OCI-LY1 (cell line): Measurements from ENCODE around the gene MAN1C1.

ENCODE experiments used
- H2AFZ ChIP-seq: fragments of 200-600 bp; sonication (generic), shearing (Covaris generic); 2 replicates; pipeline ENCODE4 v1.6.0; 2014; ENCODE audit warnings: antibody characterized with exemption, mild to moderate bottlenecking, low read length
- H3F3A ChIP-seq: fragments of 200-600 bp; sonication (generic), shearing (Covaris generic); 2 replicates; pipeline ENCODE4 v1.6.0; 2014; ENCODE audit warnings: mild to moderate bottlenecking, antibody characterized with exemption, low read length, moderate library complexity; ENCODE audit not compliant: insufficient read depth
- H3K27ac ChIP-seq: fragments of 200-600 bp; sonication (generic); 2 replicates; pipeline ENCODE4 v1.5.1; 2014; ENCODE audit warnings: low read length, mixed run types, mild to moderate bottlenecking, low read depth; ENCODE audit not compliant: poor library complexity, severe bottlenecking
- H3K27me3 ChIP-seq: fragments of 200-600 bp; sonication (generic); 2 replicates; pipeline ENCODE4 v1.6.0; 2014; ENCODE audit warnings: antibody characterized with exemption, mild to moderate bottlenecking, low read length, moderate library complexity; ENCODE audit not compliant: insufficient read depth
- H3K36me3 ChIP-seq: fragments of 200-600 bp; sonication (generic); 2 replicates; pipeline ENCODE4 v1.6.1; 2014; ENCODE audit warnings: mild to moderate bottlenecking, antibody characterized with exemption, low read length, moderate library complexity, mixed read lengths; ENCODE audit not compliant: insufficient read depth
- H3K4me1 ChIP-seq: fragments of 200-600 bp; sonication (generic); 2 replicates; pipeline ENCODE4 v1.5.1; 2014; ENCODE audit warnings: mild to moderate bottlenecking, low read length, moderate library complexity; ENCODE audit not compliant: insufficient read depth, severe bottlenecking
- H3K4me2 ChIP-seq: fragments of 200-600 bp; sonication (generic), shearing (Covaris generic); 2 replicates; pipeline ENCODE4 v1.6.1; 2014; ENCODE audit warnings: low read length
- H3K4me3 ChIP-seq: fragments of 200-600 bp; sonication (generic); 2 replicates; pipeline ENCODE4 v1.5.1; 2014; ENCODE audit warnings: low read length, low read depth, mild to moderate bottlenecking, mixed read lengths; ENCODE audit not compliant: poor library complexity, severe bottlenecking
- H3K79me2 ChIP-seq: fragments of 200-600 bp; shearing (Covaris generic); 2 replicates; pipeline ENCODE4 v1.6.1; 2016; ENCODE audit warnings: mixed run types, low read length, mixed read lengths; ENCODE audit not compliant: insufficient read depth
- H3K9ac ChIP-seq: fragments of 200-600 bp; sonication (generic), shearing (Covaris generic); 2 replicates; pipeline ENCODE4 v1.6.1; 2014; ENCODE audit warnings: mild to moderate bottlenecking, low read length, mixed read lengths
- H3K9me2 ChIP-seq: fragments of 200-600 bp; sonication (generic), shearing (Covaris generic); 2 replicates; pipeline ENCODE4 v1.6.1; 2014; ENCODE audit warnings: low read depth, mild to moderate bottlenecking, low read length, mixed read lengths
- H3K9me3 ChIP-seq: fragments of 200-600 bp; shearing (Covaris generic); 2 replicates; pipeline ENCODE4 v1.6.1; 2014; ENCODE audit warnings: low read length, mixed read lengths
- H4K20me1 ChIP-seq: fragments of 200-600 bp; sonication (generic), shearing (Covaris generic); 2 replicates; pipeline ENCODE4 v1.6.0; 2016; ENCODE audit warnings: mild to moderate bottlenecking, low read length; ENCODE audit not compliant: insufficient read depth
- CTCF ChIP-seq: fragments of 200-600 bp; sonication (generic), shearing (Covaris generic); IDR thresholded peaks from 2 replicates; pipeline ENCODE4 v1.5.1; 2017; ENCODE audit warnings: mild to moderate bottlenecking, antibody characterized with exemption, low read length, moderate library complexity, mixed read lengths
- EZH2 ChIP-seq: fragments of 200-600 bp; sonication (generic), shearing (Covaris generic); IDR thresholded peaks from 2 replicates; pipeline ENCODE4 v1.8.0; 2017; ENCODE audit warnings: borderline replicate concordance, mixed run types, mild to moderate bottlenecking, antibody characterized with exemption, low read length, moderate library complexity, mixed read lengths

MAN1C1 gene

GRCh38 chr1:25769625-25770383 lies 153.2 kb downstream of the MAN1C1 start:
- H3K27me3 ChIP-seq: 0 out of 2 replicates have a peak, but pooled peaks cover 3% of the 10 kb centered on the region
- H3K79me2 ChIP-seq: no peaks in the 10 kb centered on the region
- H3K4me1 ChIP-seq: peaks cover 16% of the 10 kb centered on the region
- no peaks in the 10 kb centered on the region for H3K36me3 ChIP-seq
- no peak for TF ChIP-seq EZH2
- no peak for TF ChIP-seq CTCF
- no peaks in the 10 kb centered on the region for H3K9me3 ChIP-seq
- no peak overlapping the region for H3K4me3 ChIP-seq
- no peak overlapping the region for H2AFZ ChIP-seq
- H3K9me2 ChIP-seq: no peaks in the 10 kb centered on the region
- H3F3A ChIP-seq: no peaks in the 10 kb centered on the region
- H4K20me1 ChIP-seq: no peaks in the 10 kb centered on the region
- no peak overlapping the region for H3K4me2 ChIP-seq
- no peak overlapping the region for H3K9ac ChIP-seq
- H3K27ac ChIP-seq: no peak overlapping the region

- H3K36me3 ChIP-seq: no peaks in the 10 kb centered on the region
- no peaks in the 10 kb centered on the region for H3K79me2 ChIP-seq
- no peaks in the 10 kb centered on the region for H3K9me2 ChIP-seq
- TF ChIP-seq CTCF (no peak), EZH2 (no peak)
- H3K9me3 ChIP-seq: no peaks in the 10 kb centered on the region
- no peaks in the 10 kb centered on the region for H4K20me1 ChIP-seq
- H3K4me3 ChIP-seq: no peak overlapping the region
- H3K27me3 ChIP-seq: no peaks in the 10 kb centered on the region
- no peak overlapping the region for H3K4me2 ChIP-seq
- no peak overlapping the region for H2AFZ ChIP-seq
- peaks cover 25% of the 10 kb centered on the region for H3K4me1 ChIP-seq
- H3F3A ChIP-seq: 0 out of 2 replicates have a peak, but pooled peaks cover 3% of the 10 kb centered on the region
- H3K9ac ChIP-seq: no peak overlapping the region
- H3K27ac ChIP-seq: no peak overlapping the region
These were observed 154.1 kb downstream of the MAN1C1 start for GRCh38 chr1:25770541-25771220.

GRCh38 chr1:25771221-25772114 lies 154.9 kb downstream of the MAN1C1 start:
- Histone ChIP-seq H3K27me3 (no peaks in the 10 kb centered on the region), H3K9me2 (no peaks in the 10 kb centered on the region), H3K4me1 (peaks cover 26% of the 10 kb centered on the region), H3F3A (0 out of 2 replicates have a peak, but pooled peaks cover 5% of the 10 kb centered on the region), H3K9me3 (no peaks in the 10 kb centered on the region), H3K4me2 (no peak overlapping the region), H3K27ac (no peak overlapping the region), H3K9ac (no peak overlapping the region), H3K79me2 (no peaks in the 10 kb centered on the region), H2AFZ (no peak overlapping the region), H4K20me1 (no peaks in the 10 kb centered on the region), H3K36me3 (no peaks in the 10 kb centered on the region), H3K4me3 (no peak overlapping the region)
- TF ChIP-seq EZH2 (no peak), CTCF (no peak)
